ENCODE data around the gene CDC42BPG. TPM values are rescaled to one million over a fixed set of nuclear protein-coding genes. Genes with fewer than 3 reads are reported as not detected.
"Not testable (repeated sequence)": the region's sequence is repeated elsewhere in the genome, so short reads cannot be mapped to it uniquely, and the experiment has no call there.

The CDC42BPG gene
- total RNA-seq, 2 donors from 2014 or later = 13.5 to 18.9 TPM

DNA sequence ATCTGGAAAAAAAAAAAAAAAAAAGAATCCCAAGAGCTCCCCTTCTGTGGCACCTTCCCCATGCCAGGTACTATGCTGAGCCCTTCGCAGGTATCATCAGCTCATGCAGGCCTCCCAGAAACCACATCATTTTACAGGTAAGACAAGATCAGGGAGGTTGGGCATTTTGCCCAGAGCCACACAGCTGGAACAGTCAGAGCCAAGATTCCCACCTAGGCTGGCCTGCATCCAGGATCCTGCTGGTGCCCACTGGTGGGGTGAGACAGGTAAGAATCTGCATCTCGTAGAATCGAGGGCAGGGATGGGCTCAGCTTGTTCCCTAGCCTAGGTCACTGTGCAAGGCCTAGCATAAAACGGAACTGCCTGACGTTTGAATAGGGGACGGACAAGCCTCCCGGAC is 18.4 kb downstream of the CDC42BPG start:
- Histone ChIP-seq H3K4me1 (no peaks in the 10 kb centered on the region), H3K36me3 (replicated peaks in 1 of 2; ENCODE audit: insufficient read depth in 1 of 2, low read depth in 2 of 2) (peaks cover 9 to 15% of the 10 kb centered on the region in 2 donors), H3K9me3 (no peaks in the 10 kb centered on the region), H3K4me3 (no peak overlapping the region), H3K27me3 (no peaks in the 10 kb centered on the region), H3K27ac (no peak overlapping the region)
- TF ChIP-seq CTCF (IDR thresholded peaks at IDR 0.05) (no peak), POLR2A (IDR thresholded peaks at IDR 0.05) (no peak)
- ATAC-seq = no peak
- no peak for DNase-seq
- 80 to 86% methylated on average over 4 to 7 of the region's 7 CpGs for WGBS, 2 donors
- intact Hi-C loops (cut with DNase I) = no loop called here

GRCh38 chr11:64823568-64824119 is 20.8 kb downstream of the CDC42BPG start:
- intact Hi-C loops (cut with DNase I) = no loop called here
- Histone ChIP-seq H3K9me3 (no peaks in the 10 kb centered on the region), H3K27ac (no peak overlapping the region), H3K27me3 (no peaks in the 10 kb centered on the region), H3K4me1 (no peaks in the 10 kb centered on the region), H3K4me3 (no peak overlapping the region), H3K36me3 (replicated peaks in 1 of 2; ENCODE audit: insufficient read depth in 1 of 2, low read depth in 2 of 2) (peaks cover 2 to 4% of the 10 kb centered on the region in 2 donors)
- TF ChIP-seq CTCF (IDR thresholded peaks at IDR 0.05) = no peak
- TF ChIP-seq POLR2A (IDR thresholded peaks at IDR 0.05) = no peak
- WGBS, 2 donors = 73 to 83% methylated on average over 11 of the region's 11 CpGs
- no peak for ATAC-seq
- no peak for DNase-seq

DNA sequence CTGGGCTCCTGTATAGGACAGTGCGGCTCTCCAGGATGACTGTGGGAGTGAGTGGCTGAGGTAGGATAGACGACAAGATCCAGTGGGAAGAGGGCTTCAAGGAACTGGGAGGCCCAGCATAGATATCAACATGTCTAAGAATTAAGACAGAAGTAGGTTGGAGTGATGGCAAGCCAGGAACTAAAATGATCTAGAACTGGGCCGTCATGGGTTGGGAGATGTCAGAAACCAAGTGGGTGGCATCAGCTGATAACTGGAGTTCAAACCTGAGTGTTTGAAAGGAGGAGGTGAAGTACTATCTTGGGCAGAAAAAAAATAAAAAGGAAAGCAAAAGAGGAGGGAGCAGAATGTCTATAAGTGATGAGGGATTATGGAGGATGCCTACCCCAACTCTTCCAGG is 27.0 kb downstream of the CDC42BPG start:
- WGBS, 2 donors = 78 to 91% methylated on average over 3 of the region's 3 CpGs
- ATAC-seq (no peak), DNase-seq (no peak)
- intact Hi-C loops (cut with DNase I) = no loop called here
- no peak overlapping the region for H3K4me3 ChIP-seq
- TF ChIP-seq CTCF (IDR thresholded peaks at IDR 0.05) (no peak), POLR2A (IDR thresholded peaks at IDR 0.05) (no peak)
- H3K27ac ChIP-seq = no peak overlapping the region
- peaks cover 27% of the 10 kb centered on the region for H3K4me1 ChIP-seq
- H3K27me3 ChIP-seq = no peaks in the 10 kb centered on the region
- H3K9me3 ChIP-seq = no peaks in the 10 kb centered on the region
- no peaks in the 10 kb centered on the region for H3K36me3 ChIP-seq (replicated peaks in 1 of 2; ENCODE audit: insufficient read depth in 1 of 2, low read depth in 2 of 2)

DNA sequence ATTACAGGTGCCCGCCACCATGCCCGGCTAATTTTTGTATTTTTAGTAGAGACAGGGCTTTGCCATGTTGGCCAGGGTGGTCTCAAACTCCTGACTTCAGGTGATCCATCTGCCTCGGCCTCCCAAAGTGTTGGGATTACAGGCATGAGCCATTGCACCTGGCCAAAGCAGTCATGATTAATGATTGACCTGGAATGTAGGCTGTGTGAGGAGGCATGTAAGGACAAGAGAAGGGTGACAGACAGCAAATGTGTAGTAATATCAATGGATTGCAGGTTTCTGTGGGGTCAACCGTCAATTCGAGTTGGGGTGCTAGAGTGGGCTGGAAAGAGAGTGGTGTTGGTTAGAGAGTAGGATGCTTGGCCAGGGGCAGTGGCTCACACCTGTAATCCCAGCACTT is 29.0 kb downstream of the CDC42BPG start:
- not testable (repeated sequence) for H3K9me3 ChIP-seq, ATAC-seq
- 47 to 48% methylated on average over 5 of the region's 5 CpGs for WGBS, 2 donors

DNA sequence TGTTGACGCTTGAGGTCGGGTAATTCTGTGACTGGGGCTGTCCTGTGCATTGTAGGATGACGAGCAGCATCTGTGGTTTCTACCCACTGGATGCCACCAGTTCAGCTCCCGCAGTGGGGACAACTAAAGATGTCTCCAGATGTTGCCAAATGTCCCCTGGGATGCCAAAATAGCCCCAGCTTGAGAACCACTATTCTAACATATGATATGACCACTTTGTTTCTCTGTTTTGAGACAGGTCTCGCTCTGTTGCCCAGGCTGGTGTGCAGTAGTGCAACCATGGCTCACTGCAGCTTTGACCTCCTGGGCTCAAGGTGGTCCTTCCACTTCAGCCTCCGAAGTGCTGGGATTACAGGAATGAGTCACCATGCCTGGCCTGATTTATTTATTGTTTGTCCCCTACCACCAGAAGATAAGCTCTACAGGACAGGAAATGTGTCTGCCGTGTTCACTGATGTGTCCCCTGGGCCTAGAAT is 29.7 kb downstream of the CDC42BPG start:
- Histone ChIP-seq H3K9me3 (no peaks in the 10 kb centered on the region), H3K36me3 (replicated peaks in 1 of 2; ENCODE audit: insufficient read depth in 1 of 2, low read depth in 2 of 2) (no peaks in the 10 kb centered on the region), H3K4me1 (peaks cover 27% of the 10 kb centered on the region), H3K4me3 (no peak overlapping the region), H3K27me3 (no peaks in the 10 kb centered on the region), H3K27ac (peak overlapping the region in 2 of 4 donors; percentile 49 to 52)
- DNase-seq = no peak
- no peak for ATAC-seq
- TF ChIP-seq POLR2A (IDR thresholded peaks at IDR 0.05) = no peak
- no peak for TF ChIP-seq CTCF (IDR thresholded peaks at IDR 0.05)
- intact Hi-C loops (cut with DNase I) = no loop called here
- 67 to 71% methylated on average over 5 to 7 of the region's 7 CpGs for WGBS, 2 donors

More for the DNA sequence above, 29.0 kb downstream of the CDC42BPG start:
- H3K36me3 ChIP-seq (replicated peaks in 1 of 2; ENCODE audit: insufficient read depth in 1 of 2, low read depth in 2 of 2); H3K4me3 ChIP-seq; H3K27me3 ChIP-seq; intact Hi-C loops (cut with DNase I): not testable (repeated sequence)
- H3K4me1 ChIP-seq = peaks cover 27% of the 10 kb centered on the region
- peak overlapping the region in 1 of 4 donors; percentile 49 for H3K27ac ChIP-seq
- DNase-seq = peak in 2 of 4 donors; percentile 30 to 47

All from body of pancreas (tissue), 4 donors.